Measurements from ENCODE around the gene TOPBP1. TPM values are rescaled to one million over a fixed set of nuclear protein-coding genes. Genes with fewer than 3 reads are reported as not detected.

TOPBP1 gene
- total RNA-seq, 6 experiments from 2014 or later, result 14.5 to 24.7 (median 22.7) TPM

DNA sequence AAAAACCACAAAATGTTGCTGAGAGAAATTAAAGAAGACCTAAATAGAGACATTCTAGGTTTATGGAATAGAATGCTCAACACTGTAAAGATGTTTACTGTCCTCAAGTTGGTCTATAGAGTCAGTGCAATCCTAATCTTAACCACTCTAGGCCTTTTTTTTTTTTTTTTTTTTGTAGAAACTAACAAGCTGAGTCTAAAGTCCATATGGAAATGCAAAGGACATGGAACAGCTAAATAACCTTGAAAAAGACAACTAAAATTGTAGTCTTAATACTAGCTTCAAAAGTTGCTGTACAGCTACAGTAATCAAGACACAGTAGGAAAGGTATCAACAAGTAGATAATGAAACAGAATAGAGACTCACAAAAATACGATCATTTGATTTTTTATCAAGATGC lies 55.4 kb downstream of the TOPBP1 start:
- Mint-ChIP-seq H3K27ac (no peak overlapping the region), H3K27me3 (ENCODE audit: insufficient read depth) (no peaks in the 10 kb centered on the region), H3K9me3 (no peaks in the 10 kb centered on the region), H3K4me1 (ENCODE audit: low read depth) (peaks cover 6% of the 10 kb centered on the region; the same call in 1 of the 2 replicates), H3K4me3 (no peak overlapping the region), H3K36me3 (ENCODE audit: low read depth) (peaks cover 18% of the 10 kb centered on the region)
- TF ChIP-seq, protein P1, sequence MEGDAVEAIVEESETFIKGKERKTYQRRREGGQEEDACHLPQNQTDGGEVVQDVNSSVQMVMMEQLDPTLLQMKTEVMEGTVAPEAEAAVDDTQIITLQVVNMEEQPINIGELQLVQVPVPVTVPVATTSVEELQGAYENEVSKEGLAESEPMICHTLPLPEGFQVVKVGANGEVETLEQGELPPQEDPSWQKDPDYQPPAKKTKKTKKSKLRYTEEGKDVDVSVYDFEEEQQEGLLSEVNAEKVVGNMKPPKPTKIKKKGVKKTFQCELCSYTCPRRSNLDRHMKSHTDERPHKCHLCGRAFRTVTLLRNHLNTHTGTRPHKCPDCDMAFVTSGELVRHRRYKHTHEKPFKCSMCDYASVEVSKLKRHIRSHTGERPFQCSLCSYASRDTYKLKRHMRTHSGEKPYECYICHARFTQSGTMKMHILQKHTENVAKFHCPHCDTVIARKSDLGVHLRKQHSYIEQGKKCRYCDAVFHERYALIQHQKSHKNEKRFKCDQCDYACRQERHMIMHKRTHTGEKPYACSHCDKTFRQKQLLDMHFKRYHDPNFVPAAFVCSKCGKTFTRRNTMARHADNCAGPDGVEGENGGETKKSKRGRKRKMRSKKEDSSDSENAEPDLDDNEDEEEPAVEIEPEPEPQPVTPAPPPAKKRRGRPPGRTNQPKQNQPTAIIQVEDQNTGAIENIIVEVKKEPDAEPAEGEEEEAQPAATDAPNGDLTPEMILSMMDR (IDR thresholded peaks at IDR 0.05), result no peak
- DNase-seq, result no peak

DNA sequence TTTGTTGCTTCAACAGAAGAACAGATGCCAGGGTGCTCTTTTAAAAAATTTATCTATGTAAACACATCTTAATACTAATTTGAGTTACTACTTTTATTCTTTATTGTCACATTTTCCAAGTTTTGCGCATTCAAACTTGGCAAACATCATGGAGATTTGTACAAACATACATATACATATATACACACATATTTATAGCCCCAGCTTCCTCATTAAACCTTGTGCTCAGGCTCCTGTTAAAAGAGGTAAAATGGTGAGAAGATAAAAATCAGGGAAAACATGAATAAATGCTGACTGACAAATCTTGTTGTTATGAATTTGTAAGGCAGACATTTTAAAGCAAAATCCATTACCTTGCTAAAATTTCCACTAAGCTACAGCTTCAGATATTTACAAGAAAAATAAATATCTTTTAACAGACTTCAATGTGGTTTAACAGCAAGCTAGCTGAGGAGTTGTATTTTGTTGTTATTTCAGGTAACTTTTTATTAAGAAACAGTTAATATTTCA lies 61.1 kb downstream of the TOPBP1 start:
- Mint-ChIP-seq H3K27ac (no peak overlapping the region), H3K4me1 (ENCODE audit: low read depth) (peaks cover 15% of the 10 kb centered on the region), H3K36me3 (ENCODE audit: low read depth) (peaks cover 4% of the 10 kb centered on the region; the same call in 1 of the 2 replicates), H3K27me3 (ENCODE audit: insufficient read depth) (no peaks in the 10 kb centered on the region), H3K9me3 (no peaks in the 10 kb centered on the region), H3K4me3 (no peak overlapping the region)
- DNase-seq, result no peak
- TF ChIP-seq, protein P1 (IDR thresholded peaks at IDR 0.05), result no peak

DNA sequence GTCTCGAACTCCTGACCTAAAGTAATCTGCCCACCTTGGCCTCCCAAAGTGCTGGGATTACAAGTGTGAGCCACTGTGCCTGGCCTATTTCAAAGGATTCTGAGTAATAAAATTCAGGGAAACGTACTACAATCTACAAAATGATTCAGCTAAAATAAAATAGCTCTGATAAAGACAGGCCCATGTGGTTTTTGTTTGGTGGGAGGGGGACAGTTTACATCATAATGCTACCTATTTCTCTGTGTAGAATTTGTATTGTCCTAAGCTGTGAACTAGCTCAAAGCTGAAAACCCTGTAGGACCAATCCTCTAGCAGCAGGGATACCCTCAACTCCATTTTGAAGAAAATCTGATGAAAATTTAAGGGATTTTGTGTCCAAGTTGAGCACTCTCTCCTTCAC lies 62.5 kb downstream of the TOPBP1 start:
- TF ChIP-seq, protein P1 (IDR thresholded peaks at IDR 0.05), result no peak
- H3K36me3 Mint-ChIP-seq (ENCODE audit: low read depth), result peaks cover 4% of the 10 kb centered on the region; the same call in 1 of the 2 replicates
- H3K9me3 Mint-ChIP-seq, result no peaks in the 10 kb centered on the region
- no peak for DNase-seq
- H3K27me3 Mint-ChIP-seq (ENCODE audit: insufficient read depth), result no peaks in the 10 kb centered on the region
- no peak overlapping the region for H3K27ac Mint-ChIP-seq
- H3K4me1 Mint-ChIP-seq (ENCODE audit: low read depth), result peaks cover 27% of the 10 kb centered on the region
- no peak overlapping the region for H3K4me3 Mint-ChIP-seq

DNA sequence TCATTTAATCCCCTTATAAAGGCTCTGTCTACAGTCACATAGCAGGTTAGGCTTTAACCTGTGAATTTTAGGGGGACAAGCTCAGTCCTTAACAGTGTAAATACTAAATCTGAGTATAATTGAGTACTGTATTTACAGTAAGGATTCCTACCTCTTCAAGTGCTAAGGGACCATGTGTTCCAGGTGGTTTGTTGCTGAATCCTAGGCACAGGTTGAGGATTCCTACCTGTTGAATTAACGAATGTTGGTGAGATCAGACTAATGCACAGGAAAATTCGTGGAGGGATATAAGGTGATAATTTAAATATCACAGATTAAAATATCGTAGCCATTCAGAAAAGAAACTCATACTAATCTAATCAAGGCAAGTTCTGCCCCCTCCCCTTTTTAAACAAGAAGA lies 63.3 kb downstream of the TOPBP1 start:
- no peak for DNase-seq
- H3K27me3 Mint-ChIP-seq (ENCODE audit: insufficient read depth), result no peaks in the 10 kb centered on the region
- peak overlapping the region; percentile 19; the same call in 1 of the 2 replicates for H3K27ac Mint-ChIP-seq
- H3K4me1 Mint-ChIP-seq (ENCODE audit: low read depth), result peaks cover 28% of the 10 kb centered on the region
- TF ChIP-seq, protein P1 (IDR thresholded peaks at IDR 0.05), result no peak
- H3K4me3 Mint-ChIP-seq, result no peak overlapping the region
- H3K36me3 Mint-ChIP-seq (ENCODE audit: low read depth), result peaks cover 4% of the 10 kb centered on the region
- H3K9me3 Mint-ChIP-seq, result no peaks in the 10 kb centered on the region

DNA sequence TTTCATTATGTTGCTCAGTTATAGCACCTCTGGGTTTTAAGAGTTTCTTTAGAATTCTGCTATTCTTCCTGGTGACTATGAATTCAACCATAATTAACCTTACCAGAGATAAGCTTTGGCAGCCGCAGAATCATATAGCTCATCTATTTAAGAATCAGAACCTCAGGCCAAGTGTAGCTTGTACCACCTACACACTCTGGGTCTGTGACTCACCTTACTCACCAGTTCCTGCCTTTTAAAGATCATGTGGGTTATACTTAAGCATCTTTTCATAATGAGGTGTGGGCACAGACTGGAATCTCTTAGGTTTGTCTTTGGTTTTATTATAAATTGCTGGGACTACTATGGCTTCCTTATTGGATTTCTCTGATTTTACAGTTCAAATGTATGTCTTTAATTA lies 66.4 kb downstream of the TOPBP1 start:
- peak overlapping the region; percentile 12 for H3K27ac Mint-ChIP-seq
- H3K27me3 Mint-ChIP-seq (ENCODE audit: insufficient read depth), result no peaks in the 10 kb centered on the region
- DNase-seq, result no peak
- no peak overlapping the region for H3K4me3 Mint-ChIP-seq
- peaks cover 59% of the 10 kb centered on the region for H3K4me1 Mint-ChIP-seq (ENCODE audit: low read depth)
- H3K36me3 Mint-ChIP-seq (ENCODE audit: low read depth), result peaks cover 8% of the 10 kb centered on the region
- no peaks in the 10 kb centered on the region for H3K9me3 Mint-ChIP-seq
- TF ChIP-seq, protein P1 (IDR thresholded peaks at IDR 0.05), result no peak

Measured in HFFc6 (cell line).